Astrocyte (in vitro differentiated cells and primary cell): ENCODE measurements around the gene TMEM119. TPM values are rescaled to one million over a fixed set of nuclear protein-coding genes. Genes with fewer than 3 reads are reported as not detected.
A peak's percentile ranks its signal among the peaks of the same experiment; 100 is the strongest.

ENCODE experiments used
- DNase-seq: peaks from one replicate; pipeline ENCODE4 v3.0.0-alpha.2; 2010; ENCODE audit warnings: low read depth
- FAIRE-seq: peaks from 2 replicates; lab custom pipeline; 2011; peaks lifted over from hg19 to GRCh38; lab: Jason Lieb, UNC
- H2AFZ ChIP-seq: 2 replicates; pipeline ENCODE4 v1.6.0; 2012; ENCODE audit warnings: low read depth, low read length, inconsistent platforms
- H3K27ac ChIP-seq: 2 replicates; pipeline ENCODE4 v1.5.1; 2011; ENCODE audit warnings: low read depth, low read length, inconsistent platforms
- H3K27me3 ChIP-seq: 2 replicates; pipeline ENCODE4 v1.6.0; 2011; ENCODE audit warnings: low read length, inconsistent platforms; ENCODE audit not compliant: insufficient read depth
- H3K36me3 ChIP-seq: 2 replicates; pipeline ENCODE4 v1.5.1; 2011; ENCODE audit warnings: low read length, inconsistent platforms; ENCODE audit not compliant: insufficient read depth
- H3K4me1 ChIP-seq: 2 replicates; pipeline ENCODE4 v1.5.1; 2011; ENCODE audit warnings: low read length, inconsistent platforms; ENCODE audit not compliant: insufficient read depth
- H3K4me2 ChIP-seq: 2 replicates; pipeline ENCODE4 v1.6.0; 2012; ENCODE audit warnings: low read length, inconsistent platforms
- H3K4me3 ChIP-seq: 2 replicates; pipeline ENCODE4 v1.5.1; 2011; ENCODE audit warnings: low read depth, mild to moderate bottlenecking, low read length, inconsistent platforms; ENCODE audit not compliant: insufficient read depth
- H3K79me2 ChIP-seq: 2 replicates; pipeline ENCODE4 v1.6.0; 2012; ENCODE audit warnings: mild to moderate bottlenecking, low read length, inconsistent platforms; ENCODE audit not compliant: insufficient read depth
- H3K9ac ChIP-seq: 2 replicates; pipeline ENCODE4 v1.6.0; 2012; ENCODE audit warnings: mild to moderate bottlenecking, low read length, inconsistent platforms
- H3K9me3 ChIP-seq: 2 replicates; pipeline ENCODE4 v1.5.1; 2012; ENCODE audit warnings: low read depth, mild to moderate bottlenecking, low read length, inconsistent platforms; ENCODE audit not compliant: insufficient read depth
- H4K20me1 ChIP-seq: 2 replicates; pipeline ENCODE4 v1.6.0; 2012; ENCODE audit warnings: low read length, inconsistent platforms; ENCODE audit not compliant: insufficient read depth
- H3K27ac Mint-ChIP-seq: one replicate; pipeline ENCODE4 v1.8.0; 2021; ENCODE audit warnings: mild to moderate bottlenecking, mixed read lengths; ENCODE audit not compliant: unreplicated experiment
- H3K27me3 Mint-ChIP-seq: one replicate; pipeline ENCODE4 v1.8.0; 2021; ENCODE audit warnings: low read depth, mixed read lengths; ENCODE audit not compliant: unreplicated experiment
- H3K36me3 Mint-ChIP-seq: one replicate; pipeline ENCODE4 v1.8.0; 2021; ENCODE audit warnings: low read depth, mixed read lengths; ENCODE audit not compliant: unreplicated experiment
- H3K4me1 Mint-ChIP-seq: one replicate; pipeline ENCODE4 v1.8.0; 2021; ENCODE audit warnings: low read depth, mixed read lengths; ENCODE audit not compliant: unreplicated experiment
- H3K4me3 Mint-ChIP-seq: one replicate; pipeline ENCODE4 v1.8.0; 2021; ENCODE audit warnings: mild to moderate bottlenecking, moderate library complexity, mixed read lengths; ENCODE audit not compliant: unreplicated experiment
- H3K9me3 Mint-ChIP-seq: one replicate; pipeline ENCODE4 v1.8.0; 2021; ENCODE audit warnings: mild to moderate bottlenecking, mixed read lengths; ENCODE audit not compliant: unreplicated experiment
- CTCF ChIP-seq: IDR thresholded peaks from 2 replicates; pipeline ENCODE4 v1.5.1; 2011; ENCODE audit warnings: low read depth, mild to moderate bottlenecking, inconsistent platforms, low read length, moderate library complexity; ENCODE audit not compliant: insufficient read depth
- EZH2 ChIP-seq: IDR thresholded peaks from 2 replicates; pipeline ENCODE4 v1.6.1; 2012; ENCODE audit warnings: mild to moderate bottlenecking, low read length, inconsistent platforms; ENCODE audit not compliant: insufficient read depth
- total RNA-seq: library from RNA; stranded (reverse); gene quantifications from 2 replicates; pipeline ENCODE4 v1.2.1, GENCODE V29; 2021

Gene TMEM119
- total RNA-seq, 1 donor from 2014 or later, result 0.91 TPM

GRCh38 chr12:108642269-108642870, 44.5 kb upstream of the TMEM119 start:
- no peak overlapping the region for H3K27ac ChIP-seq
- H2AFZ ChIP-seq, result no peak overlapping the region
- H3K9me3 Mint-ChIP-seq, result no peaks in the 10 kb centered on the region
- H3K9me3 ChIP-seq, result no peaks in the 10 kb centered on the region
- H3K79me2 ChIP-seq, result peaks cover 22% of the 10 kb centered on the region
- H3K4me3 ChIP-seq, result no peak overlapping the region
- no peak overlapping the region for H3K4me2 ChIP-seq
- no peaks in the 10 kb centered on the region for H3K27me3 Mint-ChIP-seq
- peaks cover 37% of the 10 kb centered on the region for H3K4me1 ChIP-seq
- H3K4me1 Mint-ChIP-seq, result peaks cover 67% of the 10 kb centered on the region
- DNase-seq (no peak), FAIRE-seq (no peak)
- H3K9ac ChIP-seq, result no peak overlapping the region
- TF ChIP-seq EZH2 (no peak), CTCF (no peak)
- H3K36me3 Mint-ChIP-seq, result peaks cover 29% of the 10 kb centered on the region
- H4K20me1 ChIP-seq, result peaks cover 40% of the 10 kb centered on the region
- no peak overlapping the region for H3K27ac Mint-ChIP-seq
- H3K36me3 ChIP-seq, result peaks cover 36% of the 10 kb centered on the region
- no peaks in the 10 kb centered on the region for H3K27me3 ChIP-seq
- no peak overlapping the region for H3K4me3 Mint-ChIP-seq

GRCh38 chr12:108641446-108642268, 43.8 kb upstream of the TMEM119 start:
- H3K4me2 ChIP-seq, result peak overlapping the region; percentile 30
- Mint-ChIP-seq H3K27ac (no peak overlapping the region), H3K4me3 (no peak overlapping the region), H3K27me3 (no peaks in the 10 kb centered on the region), H3K9me3 (no peaks in the 10 kb centered on the region), H3K36me3 (peaks cover 29% of the 10 kb centered on the region), H3K4me1 (peaks cover 69% of the 10 kb centered on the region)
- H4K20me1 ChIP-seq, result peaks cover 40% of the 10 kb centered on the region
- TF ChIP-seq CTCF (no peak), EZH2 (no peak)
- no peak overlapping the region for H2AFZ ChIP-seq
- no peak overlapping the region for H3K27ac ChIP-seq
- DNase-seq, result no peak
- no peaks in the 10 kb centered on the region for H3K9me3 ChIP-seq
- FAIRE-seq, result no peak
- H3K79me2 ChIP-seq, result peaks cover 22% of the 10 kb centered on the region
- no peaks in the 10 kb centered on the region for H3K27me3 ChIP-seq
- no peak overlapping the region for H3K4me3 ChIP-seq
- no peak overlapping the region for H3K9ac ChIP-seq
- peaks cover 37% of the 10 kb centered on the region for H3K4me1 ChIP-seq
- H3K36me3 ChIP-seq, result peaks cover 30% of the 10 kb centered on the region
